ENCODE data around the gene ACSL1.

DNA sequence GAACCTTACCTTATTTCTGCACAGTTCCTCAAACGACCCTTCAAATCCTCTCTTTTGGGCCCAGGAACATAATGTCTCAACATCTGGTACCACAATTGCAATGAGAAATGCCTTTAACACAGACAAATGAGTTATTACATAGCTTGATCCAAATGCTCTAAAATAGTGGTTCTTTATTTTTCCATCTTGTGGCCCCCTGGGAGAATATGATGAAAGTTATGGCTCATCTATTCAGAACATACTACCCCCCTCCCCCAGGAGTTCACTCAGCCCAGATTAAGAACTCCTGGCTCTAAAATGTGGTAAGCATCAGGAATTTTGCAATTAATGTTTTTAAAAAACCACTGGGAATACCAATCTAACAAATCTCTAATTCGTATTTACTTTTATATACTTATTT lies 68.0 kb downstream of the ACSL1 start:
- no peak for TF ChIP-seq SP1 (IDR thresholded peaks at IDR 0.05)
- no peak for TF ChIP-seq ELF4 (IDR thresholded peaks at IDR 0.05)
- no peak for TF ChIP-seq FOXK2 (IDR thresholded peaks at IDR 0.05)
- no peak for TF ChIP-seq L3MBTL2 (conservative IDR thresholded peaks at IDR 0.05)
- TF ChIP-seq FOXM1 (IDR thresholded peaks at IDR 0.05; ENCODE audit: borderline replicate concordance) = no peak
- no peak for TF ChIP-seq HDGF (IDR thresholded peaks at IDR 0.05; ENCODE audit: borderline replicate concordance)
- TF ChIP-seq BHLHE40 (IDR thresholded peaks at IDR 0.05; ENCODE audit: borderline replicate concordance) = no peak
- TF ChIP-seq FOXA1 (IDR thresholded peaks at IDR 0.05) = no peak
- TF ChIP-seq CTBP1 (IDR thresholded peaks at IDR 0.05; ENCODE audit: borderline replicate concordance) = no peak
- no peak for TF ChIP-seq SUZ12 (IDR thresholded peaks at IDR 0.05)
- TF ChIP-seq, protein P1, sequence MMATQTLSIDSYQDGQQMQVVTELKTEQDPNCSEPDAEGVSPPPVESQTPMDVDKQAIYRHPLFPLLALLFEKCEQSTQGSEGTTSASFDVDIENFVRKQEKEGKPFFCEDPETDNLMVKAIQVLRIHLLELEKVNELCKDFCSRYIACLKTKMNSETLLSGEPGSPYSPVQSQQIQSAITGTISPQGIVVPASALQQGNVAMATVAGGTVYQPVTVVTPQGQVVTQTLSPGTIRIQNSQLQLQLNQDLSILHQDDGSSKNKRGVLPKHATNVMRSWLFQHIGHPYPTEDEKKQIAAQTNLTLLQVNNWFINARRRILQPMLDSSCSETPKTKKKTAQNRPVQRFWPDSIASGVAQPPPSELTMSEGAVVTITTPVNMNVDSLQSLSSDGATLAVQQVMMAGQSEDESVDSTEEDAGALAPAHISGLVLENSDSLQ (IDR thresholded peaks at IDR 0.05) = no peak
- no peak for TF ChIP-seq ARNT (IDR thresholded peaks at IDR 0.05)
- TF ChIP-seq TARDBP (IDR thresholded peaks at IDR 0.05) = no peak
- no peak for TF ChIP-seq NFRKB (IDR thresholded peaks at IDR 0.05)

Measured in HEK293T (cell line).